GM11168 (cell line): ENCODE measurements around the gene SLC35A1.

ENCODE experiments used
- in situ Hi-C: fragments of 300-500 bp; cut with MboI; formaldehyde crosslinking; loops from one replicate; pipeline ENCODE4 v1.12.0; 2022; ENCODE audit warnings: low sequenced_read_pairs; ENCODE audit not compliant: unreplicated experiment

Gene SLC35A1

DNA sequence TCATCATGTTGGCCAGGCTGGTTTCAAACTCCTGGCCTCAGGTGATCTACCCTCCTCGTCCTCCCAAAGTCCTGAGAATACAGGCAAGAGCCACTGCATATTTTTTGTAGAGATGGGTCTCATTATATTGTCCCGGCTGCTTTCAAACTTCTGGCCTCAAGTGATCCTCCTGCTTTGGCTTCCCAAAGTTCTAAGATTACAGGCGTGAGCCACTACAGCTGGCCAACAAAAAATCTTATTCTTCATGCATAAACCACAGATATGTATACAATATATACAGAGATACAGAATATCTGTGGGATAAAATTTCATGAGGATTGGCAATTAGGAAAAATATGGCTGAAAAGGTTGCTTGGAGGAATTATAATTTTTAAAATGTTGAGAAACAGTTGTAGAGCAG lies 49.9 kb downstream of the SLC35A1 start:
- in situ Hi-C loops = no loop called here

DNA sequence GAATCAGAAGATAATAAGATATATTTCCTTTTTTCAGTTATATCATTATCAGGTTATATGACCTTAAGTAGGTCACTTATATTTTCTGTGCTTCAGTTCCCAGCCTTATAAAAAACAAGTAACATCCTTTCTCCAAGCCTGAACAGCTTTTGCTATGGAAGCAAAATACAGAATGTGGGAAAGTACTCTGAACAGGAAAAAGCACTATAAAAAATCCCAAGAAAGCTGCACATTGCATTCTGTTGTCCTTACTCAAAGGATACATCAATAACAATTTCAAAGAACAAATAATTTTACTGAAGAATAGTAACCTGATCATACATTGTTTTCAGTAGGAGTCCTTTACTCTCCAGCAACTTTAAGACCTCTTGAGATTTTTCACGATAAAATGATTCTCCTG lies 56.4 kb downstream of the SLC35A1 start:
- in situ Hi-C loops = no loop called here

DNA sequence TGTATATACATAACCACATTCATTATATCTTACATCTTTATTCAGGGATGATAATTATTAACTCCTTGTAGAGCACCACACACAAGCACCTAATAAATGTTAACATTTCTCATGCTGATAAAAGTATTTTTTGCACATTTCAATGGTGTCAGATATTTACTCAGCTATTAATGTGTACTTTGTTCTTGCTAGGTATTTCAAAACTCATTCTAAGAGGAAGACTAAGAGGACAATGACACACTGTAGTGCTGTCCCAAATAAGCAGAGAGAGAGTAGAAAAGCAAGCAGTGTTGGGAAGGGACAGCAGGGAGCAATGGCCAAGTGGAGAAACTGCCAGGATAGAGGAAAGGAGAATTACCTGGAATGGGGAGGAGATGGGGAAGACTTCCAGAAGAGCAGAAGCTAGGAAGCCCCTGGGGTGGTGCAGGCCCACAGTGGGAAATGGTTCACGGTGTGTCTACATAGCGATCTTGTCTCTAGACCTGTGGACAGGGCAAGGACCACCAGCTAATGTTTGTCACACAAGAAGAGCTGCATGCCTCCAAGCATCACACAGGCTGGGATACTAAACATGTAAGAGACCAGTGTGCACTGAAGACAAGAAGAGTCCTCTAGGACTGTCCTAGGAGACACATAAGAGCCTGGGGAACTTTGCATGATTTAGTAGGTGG lies 61.7 kb downstream of the SLC35A1 start:
- in situ Hi-C loops = no loop called here

DNA sequence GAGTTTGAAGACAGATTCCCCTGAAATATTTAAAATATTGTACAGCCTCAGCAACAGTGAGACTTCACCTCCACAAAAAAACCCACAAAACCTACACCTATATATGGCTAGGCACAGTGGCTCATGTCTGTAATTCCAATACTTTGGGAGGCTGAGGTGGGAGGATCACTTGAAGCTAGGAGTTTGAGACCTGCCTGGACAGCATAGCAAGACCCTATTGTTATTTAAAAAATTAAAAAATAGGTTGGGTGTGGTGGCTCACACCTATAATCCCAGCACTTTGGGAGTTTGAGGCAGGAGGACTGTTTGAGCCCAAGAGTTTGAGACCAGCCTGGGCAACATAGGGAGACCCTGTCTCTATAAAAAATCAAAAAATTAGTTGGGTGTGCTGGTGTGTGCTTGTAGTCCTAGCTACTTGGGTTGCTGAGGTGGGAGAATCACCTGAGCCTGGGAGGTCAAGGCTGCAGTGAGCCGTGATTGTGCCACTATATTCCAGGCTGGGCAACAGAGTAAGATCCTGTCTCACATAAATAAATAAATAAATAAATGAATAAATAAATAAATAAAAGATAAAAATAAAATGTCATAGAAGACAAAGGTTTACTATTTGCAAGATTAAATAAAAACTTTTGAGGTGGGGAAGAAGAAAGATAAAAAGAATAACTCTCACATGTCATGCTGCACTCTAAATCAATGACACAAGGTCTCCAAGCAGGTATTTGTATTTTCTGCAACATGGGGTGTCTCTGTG lies 65.9 kb downstream of the SLC35A1 start:
- in situ Hi-C loops = no loop called here

DNA sequence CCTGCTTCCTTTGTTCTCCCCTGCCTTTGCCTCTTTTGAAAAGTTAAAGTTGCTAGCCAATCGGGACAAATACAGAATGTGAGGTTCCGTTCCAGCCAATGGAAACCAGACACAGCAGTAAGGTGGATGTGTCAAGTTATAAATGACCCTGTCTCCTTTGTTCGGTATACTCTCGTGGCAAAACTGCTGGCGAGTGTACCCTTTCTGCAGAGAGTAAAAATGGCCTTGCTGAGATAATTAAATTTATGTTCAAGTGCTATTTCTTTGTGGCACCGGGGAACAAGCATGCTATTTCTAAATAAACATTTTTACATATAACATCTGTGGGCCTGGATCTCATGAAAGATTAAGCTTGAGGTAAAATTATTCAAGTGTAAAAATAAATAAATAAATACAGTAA lies 66.8 kb downstream of the SLC35A1 start:
- in situ Hi-C loops = no loop called here

DNA sequence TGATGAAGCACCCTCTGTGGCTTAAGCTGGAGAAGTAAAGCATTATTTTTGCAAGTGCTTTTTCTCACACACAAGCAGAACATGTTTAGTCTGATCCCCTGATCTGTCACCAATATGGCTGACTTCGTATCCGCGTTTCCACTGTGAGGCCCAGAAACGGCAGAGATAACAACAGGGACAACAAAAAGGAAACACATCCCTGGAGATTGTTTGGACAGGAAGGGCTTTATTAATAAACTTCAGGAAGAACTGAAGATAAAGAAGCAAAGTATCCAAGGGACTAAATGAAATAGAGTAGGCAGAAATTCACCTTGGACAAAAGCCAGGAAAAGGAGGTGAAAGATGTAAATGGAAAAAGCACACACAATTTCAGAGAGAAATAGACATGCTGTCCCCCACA lies 67.8 kb downstream of the SLC35A1 start:
- in situ Hi-C loops = no loop called here

DNA sequence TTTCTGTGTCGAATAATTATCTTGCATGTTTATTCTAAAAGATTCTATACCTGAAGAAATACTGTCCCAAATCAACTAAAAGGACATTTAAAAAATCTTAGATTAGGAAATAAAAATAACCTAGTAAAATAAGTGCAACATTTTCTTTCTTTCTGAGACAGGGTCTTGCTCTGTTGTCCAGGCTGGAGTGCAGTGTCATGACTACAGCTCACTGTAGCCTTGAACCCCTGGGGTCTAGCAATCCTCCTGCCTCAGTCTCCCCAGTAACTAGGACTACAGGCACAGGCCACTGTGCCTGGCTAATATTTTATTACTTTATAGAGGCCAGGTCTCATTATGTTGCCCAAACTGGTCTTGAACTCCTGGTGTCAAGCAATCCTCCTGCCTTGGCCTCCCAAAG lies 68.3 kb downstream of the SLC35A1 start:
- in situ Hi-C loops = no loop called here

DNA sequence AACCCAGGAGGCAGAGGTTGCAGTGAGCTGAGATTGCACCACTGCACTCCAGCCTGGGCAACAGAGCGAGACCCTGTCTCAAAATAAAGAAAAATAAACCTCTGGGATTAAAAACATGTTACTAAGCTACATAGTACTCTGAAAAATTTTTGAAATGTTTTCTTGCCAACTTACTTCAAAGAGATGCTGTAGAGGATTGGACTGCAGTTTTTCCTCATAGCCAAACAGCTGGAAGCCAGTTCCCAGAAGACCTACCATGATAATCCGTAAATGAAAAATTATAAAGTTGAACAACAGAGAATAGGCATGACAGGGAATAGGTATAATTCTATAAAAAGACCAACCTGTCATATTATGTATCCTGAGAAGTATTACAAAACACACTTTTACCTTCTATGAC lies 69.0 kb downstream of the SLC35A1 start:
- in situ Hi-C loops = no loop called here

DNA sequence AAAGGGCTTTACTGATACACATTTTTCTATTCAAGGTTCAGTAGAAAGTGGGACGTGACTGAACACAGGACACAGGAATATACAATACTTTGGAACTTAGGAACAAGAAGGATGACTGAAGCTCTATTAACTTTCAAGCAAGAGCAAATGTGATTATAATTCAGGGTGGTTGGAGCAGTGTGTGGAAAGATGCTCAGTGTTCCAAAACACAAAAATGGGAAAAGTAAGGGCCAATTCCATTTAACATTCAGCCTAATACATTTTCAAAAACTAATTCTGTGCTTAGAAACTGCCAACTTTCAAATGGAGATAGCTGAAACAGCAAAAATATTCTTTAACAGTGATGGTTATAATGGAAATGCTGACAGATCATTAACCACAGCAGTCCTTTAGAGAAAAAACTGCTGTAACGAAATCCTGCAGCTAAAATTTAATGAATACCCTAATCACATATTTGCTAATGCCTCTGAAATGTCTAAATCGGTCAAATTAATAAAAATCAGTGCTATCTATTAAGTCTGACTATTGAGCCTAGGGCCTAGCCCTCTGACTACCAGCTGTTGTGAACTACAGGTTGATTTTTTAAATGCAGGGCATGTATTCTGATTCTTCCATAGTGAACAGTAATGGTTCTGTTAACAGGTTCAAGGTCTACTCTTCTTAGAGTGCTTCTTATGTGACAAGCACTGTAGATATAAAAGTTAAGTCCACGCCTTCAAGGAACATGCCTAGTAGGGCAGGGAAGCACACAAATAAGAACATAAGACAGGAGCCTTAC lies 71.1 kb downstream of the SLC35A1 start:
- in situ Hi-C loops = no loop called here

DNA sequence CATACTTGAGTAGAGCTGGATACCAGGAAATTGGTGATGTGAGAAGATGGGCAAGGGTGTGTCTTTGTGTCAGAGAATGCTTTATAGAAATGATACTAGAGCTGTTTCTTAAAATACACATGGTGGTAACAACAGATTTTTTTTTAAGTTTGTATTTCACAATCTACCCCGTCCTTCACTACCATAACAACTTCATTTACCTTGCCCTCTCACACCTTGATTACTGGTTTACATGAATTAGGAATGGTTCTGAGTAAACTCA lies 71.6 kb downstream of the SLC35A1 start:
- in situ Hi-C loops = no loop called here

DNA sequence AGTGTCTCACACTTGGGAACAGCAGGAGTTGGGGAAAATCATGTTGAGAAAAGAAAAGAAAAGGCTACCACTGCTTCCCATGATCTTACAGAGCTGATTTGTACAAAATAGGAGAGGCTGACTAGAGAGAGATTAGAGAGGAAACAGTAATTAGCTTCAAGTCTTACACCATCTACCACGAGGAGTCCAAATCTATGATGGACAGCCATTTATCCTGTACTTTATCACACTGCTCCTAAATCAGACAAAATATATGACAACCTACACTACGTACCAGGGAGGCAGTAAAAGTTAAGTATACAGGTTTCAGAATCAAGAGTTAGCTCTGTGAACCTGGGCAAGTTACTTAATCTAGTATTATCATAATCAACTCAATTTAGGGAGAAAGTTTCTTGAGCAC lies 79.0 kb downstream of the SLC35A1 start:
- in situ Hi-C loops = no loop called here

DNA sequence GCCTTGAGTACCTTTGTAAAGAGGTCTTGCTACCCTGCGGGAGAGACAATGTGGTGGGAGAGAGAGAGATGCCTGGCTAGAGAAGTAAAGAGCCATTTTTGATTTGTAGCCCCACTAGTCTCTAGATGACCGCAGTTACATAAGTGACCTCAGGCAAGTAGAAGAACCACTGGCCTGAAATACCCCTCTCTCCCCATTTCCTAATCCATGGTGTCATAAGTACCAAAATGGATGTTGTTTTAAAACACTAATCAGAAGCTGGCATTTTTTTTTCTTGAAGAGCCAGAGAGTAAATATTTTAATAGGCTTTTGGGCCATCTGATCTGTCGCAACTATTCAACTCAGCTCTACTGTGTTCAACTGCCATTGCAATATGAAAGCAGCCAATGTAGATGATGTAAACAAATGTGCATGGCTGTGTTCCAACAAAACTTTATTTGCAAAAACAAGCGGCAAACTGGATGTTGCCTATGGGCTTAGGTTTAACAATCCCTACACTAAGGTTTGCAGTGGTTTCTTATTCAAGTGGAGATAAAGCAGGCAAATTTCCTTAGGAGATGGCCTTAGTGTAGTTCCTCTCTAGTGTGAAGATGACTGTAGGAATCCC lies 80.5 kb downstream of the SLC35A1 start:
- in situ Hi-C loops = no loop called here

DNA sequence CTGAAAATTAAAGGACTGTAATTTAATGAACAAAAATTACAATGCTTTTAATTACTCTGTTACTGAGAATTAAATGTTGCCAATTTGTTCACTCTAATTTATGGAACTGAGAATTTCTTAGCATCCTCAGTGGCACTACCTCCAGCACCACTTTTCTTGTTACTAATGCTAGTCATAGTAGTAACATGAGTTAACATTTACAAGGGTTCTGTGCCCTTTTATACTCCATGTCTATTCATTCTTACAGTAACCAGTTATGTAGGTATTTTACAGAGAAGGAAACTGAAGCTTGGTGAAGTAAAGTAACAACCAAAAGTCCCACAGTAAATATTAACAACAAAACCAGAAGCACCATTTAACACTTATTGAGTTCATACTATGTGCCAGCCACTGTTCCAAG lies 82.7 kb downstream of the SLC35A1 start:
- in situ Hi-C loops = no loop called here

DNA sequence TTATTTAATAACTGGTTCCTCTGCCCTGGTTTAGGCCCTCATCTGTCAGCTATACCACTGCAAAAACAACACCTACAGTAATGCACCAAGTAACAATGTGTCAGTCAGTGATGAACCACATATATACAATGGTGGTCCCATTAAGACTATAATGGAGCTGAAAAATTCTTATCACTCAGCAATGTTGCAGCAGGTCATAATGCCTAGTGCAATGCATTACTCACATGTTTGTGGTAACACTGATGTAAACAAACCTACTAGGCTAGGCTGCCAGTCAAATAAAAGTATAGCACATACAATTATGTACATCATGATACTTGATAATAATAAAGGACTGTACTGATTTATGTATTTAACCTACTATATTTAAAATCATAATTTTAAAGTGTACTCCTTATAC lies 85.7 kb downstream of the SLC35A1 start:
- in situ Hi-C loops = no loop called here

DNA sequence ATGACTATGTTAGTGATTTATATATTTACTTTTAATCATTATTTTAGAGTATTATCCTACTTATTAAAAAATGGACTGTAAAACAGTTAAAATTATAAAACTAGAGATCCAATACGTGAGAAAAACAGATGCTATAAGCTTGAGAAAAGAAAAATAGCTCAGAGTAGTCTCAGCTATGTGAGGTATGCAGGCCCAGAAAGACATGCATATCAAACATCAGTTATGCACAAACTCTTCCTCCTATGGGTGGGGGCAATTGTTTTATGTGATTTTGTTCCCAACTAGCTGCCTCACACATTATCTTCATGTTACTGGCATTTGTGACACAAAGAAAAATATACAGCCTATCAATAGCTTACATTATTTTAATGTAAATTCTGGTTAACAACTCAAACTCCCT lies 88.2 kb downstream of the SLC35A1 start:
- in situ Hi-C loops = no loop called here
